PC-9 (cell line): ENCODE results near the gene NUDT16L1. TPM values are rescaled to one million over a fixed set of nuclear protein-coding genes. Genes with fewer than 3 reads are reported as not detected.

Experiments used
- BruUV-seq: library from RNA; stranded (reverse); fragments of 400-500 nt; replicated peaks from 2 replicates; lab custom pipeline; 2021; lab: Mats Ljungman, UMichigan
- CTCF ChIA-PET: fragments of 300-600 bp; sonication (Branson Sonifier 250); formaldehyde crosslinking; loops from one replicate; lab custom pipeline; 2022; ENCODE audit warnings: antibody characterized with exemption; lab: Charles Lee
- POLR2A ChIA-PET: fragments of 300-600 bp; sonication (Branson Sonifier 250); formaldehyde crosslinking; loops from one replicate; lab custom pipeline; 2022; ENCODE audit warnings: antibody characterized with exemption; ENCODE audit not compliant: unreplicated experiment; lab: Charles Lee
- DNase-seq, 2 experiments: peaks; one replicate each; pipeline versions ENCODE4 v3.0.0 to v3.0.0-alpha.2; 2015 to 2022; ENCODE audit warnings: mixed read lengths in 1 of 2
- H2AFZ ChIP-seq: fragments of 200-600 bp; sonication (generic); 2 replicates; pipeline ENCODE4 v1.8.1; 2017; ENCODE audit warnings: antibody characterized with exemption
- H3F3A ChIP-seq: fragments of 200-600 bp; sonication (generic); 2 replicates; pipeline ENCODE4 v1.8.1; 2017; ENCODE audit warnings: antibody characterized with exemption, mild to moderate bottlenecking, low read depth; ENCODE audit not compliant: insufficient read depth
- H3K27ac ChIP-seq: fragments of 200-600 bp; sonication (generic); 2 replicates; pipeline ENCODE4 v1.6.1; 2016; ENCODE audit warnings: mixed run types
- H3K27me3 ChIP-seq: fragments of 200-600 bp; sonication (generic); 2 replicates; pipeline ENCODE4 v1.6.1; 2016; ENCODE audit warnings: low read depth, mixed run types; ENCODE audit not compliant: insufficient read depth
- H3K36me3 ChIP-seq: fragments of 200-600 bp; sonication (generic); 2 replicates; pipeline ENCODE4 v1.6.1; 2016; ENCODE audit warnings: low read depth, mixed run types
- H3K4me1 ChIP-seq: fragments of 200-600 bp; sonication (generic); replicated peaks from 2 replicates; pipeline ENCODE4 v1.6.1; 2016; ENCODE audit warnings: mixed run types; ENCODE audit not compliant: insufficient read depth
- H3K4me2 ChIP-seq: fragments of 200-600 bp; sonication (generic); 2 replicates; pipeline ENCODE4 v1.6.1; 2017; ENCODE audit warnings: mixed run types
- H3K4me3 ChIP-seq: fragments of 200-600 bp; sonication (generic); 2 replicates; pipeline ENCODE4 v1.6.1; 2016; ENCODE audit warnings: mixed run types
- H3K79me2 ChIP-seq: fragments of 200-600 bp; sonication (generic); 2 replicates; pipeline ENCODE4 v1.6.1; 2017; ENCODE audit warnings: low read depth, mixed run types
- H3K9me2 ChIP-seq: fragments of 200-600 bp; sonication (generic); 2 replicates; pipeline ENCODE4 v1.8.1; 2017; ENCODE audit warnings: mild to moderate bottlenecking; ENCODE audit not compliant: insufficient read depth
- H3K9me3 ChIP-seq: fragments of 200-600 bp; sonication (generic); 2 replicates; pipeline ENCODE4 v1.8.1; 2016; ENCODE audit warnings: low read depth; ENCODE audit not compliant: insufficient read depth
- H4K20me1 ChIP-seq: fragments of 200-600 bp; sonication (generic); 2 replicates; pipeline ENCODE4 v1.8.1; 2017; ENCODE audit not compliant: insufficient read depth
- EZH2 ChIP-seq: fragments of 200-600 bp; sonication (generic); IDR thresholded peaks from 2 replicates; pipeline ENCODE4 v1.8.0; 2017; ENCODE audit warnings: antibody characterized with exemption, low read depth
- intact Hi-C: fragments of 100-400 bp; cut with micrococcal nuclease; formaldehyde crosslinking; loops from one replicate; pipeline ENCODE4 v1.10.0; 2022; ENCODE audit not compliant: unreplicated experiment
- total RNA-seq: library from RNA; stranded (reverse); gene quantifications from 2 replicates; pipeline ENCODE4 v1.2.3, GENCODE V29; 2021
- TF ChIP-seq, protein P1 (sequence below): fragments of 200-600 bp; sonication (generic); conservative IDR thresholded peaks from 2 replicates; pipeline ENCODE4 v1.6.1; 2017; ENCODE audit warnings: mixed run types, antibody characterized with exemption, mild to moderate bottlenecking, moderate library complexity

Gene NUDT16L1
- total RNA-seq, 1 experiment from 2014 or later, result 25.7 TPM

DNA sequence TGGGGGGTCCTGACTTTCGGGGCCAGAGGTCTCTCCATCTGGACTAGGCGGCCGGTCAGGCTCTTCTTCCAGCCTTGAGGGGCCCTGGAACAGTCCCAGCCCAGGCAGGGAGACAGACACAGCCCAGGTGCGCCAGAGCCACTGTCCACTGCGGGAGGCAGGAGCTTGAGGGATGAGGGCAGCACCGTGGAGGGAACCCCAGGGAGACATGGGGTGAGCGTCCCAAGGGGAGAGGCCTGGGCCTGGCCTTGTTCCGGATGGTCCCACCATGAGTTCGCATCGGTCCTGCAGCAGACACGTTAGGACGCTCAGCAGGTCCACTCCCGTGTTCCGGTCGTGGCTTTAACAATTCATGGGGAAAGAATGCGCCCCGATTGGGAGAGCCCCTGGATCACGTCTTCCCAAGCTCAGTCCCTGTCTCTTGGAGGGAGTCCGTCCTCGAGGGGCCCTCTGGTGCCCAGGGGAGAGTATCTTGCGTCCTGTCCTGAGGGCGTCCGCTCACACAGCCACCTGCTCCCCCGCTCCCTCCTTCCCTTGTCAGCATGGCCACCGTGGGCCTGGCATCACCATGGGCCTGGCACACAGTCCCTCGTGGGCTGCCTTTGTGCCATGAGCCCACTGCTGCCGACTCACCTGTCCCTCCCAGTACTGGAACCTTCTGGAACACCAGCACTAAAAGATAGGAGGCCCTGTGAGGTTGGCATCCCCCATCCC lies 6.7 kb upstream of the NUDT16L1 start:
- Histone ChIP-seq H3K4me2 (no peak overlapping the region), H3K79me2 (no peaks in the 10 kb centered on the region), H3K9me3 (no peaks in the 10 kb centered on the region), H3K9me2 (no peaks in the 10 kb centered on the region), H3K27me3 (no peaks in the 10 kb centered on the region), H3K4me1 (peaks cover 35% of the 10 kb centered on the region), H2AFZ (no peak overlapping the region), H3K27ac (no peak overlapping the region), H3K36me3 (no peaks in the 10 kb centered on the region; the same call in 1 of the 2 replicates), H4K20me1 (no peaks in the 10 kb centered on the region), H3F3A (peaks cover 20% of the 10 kb centered on the region), H3K4me3 (no peak overlapping the region)
- intact Hi-C loops, result loop anchor here (10.0 kb wide), 1 partner anchor 408 kb away; the partner anchor contains the start of gene EEF2KMT
- DNase-seq, result no peak
- BruUV-seq, result no TSS peak
- ChIA-PET CTCF (no interaction called here), POLR2A (interaction anchor here (0.6 kb wide), 1 partner anchor 23 kb away, joined by 5 read pairs; no protein-coding TSS in a partner anchor)
- TF ChIP-seq, protein P1, sequence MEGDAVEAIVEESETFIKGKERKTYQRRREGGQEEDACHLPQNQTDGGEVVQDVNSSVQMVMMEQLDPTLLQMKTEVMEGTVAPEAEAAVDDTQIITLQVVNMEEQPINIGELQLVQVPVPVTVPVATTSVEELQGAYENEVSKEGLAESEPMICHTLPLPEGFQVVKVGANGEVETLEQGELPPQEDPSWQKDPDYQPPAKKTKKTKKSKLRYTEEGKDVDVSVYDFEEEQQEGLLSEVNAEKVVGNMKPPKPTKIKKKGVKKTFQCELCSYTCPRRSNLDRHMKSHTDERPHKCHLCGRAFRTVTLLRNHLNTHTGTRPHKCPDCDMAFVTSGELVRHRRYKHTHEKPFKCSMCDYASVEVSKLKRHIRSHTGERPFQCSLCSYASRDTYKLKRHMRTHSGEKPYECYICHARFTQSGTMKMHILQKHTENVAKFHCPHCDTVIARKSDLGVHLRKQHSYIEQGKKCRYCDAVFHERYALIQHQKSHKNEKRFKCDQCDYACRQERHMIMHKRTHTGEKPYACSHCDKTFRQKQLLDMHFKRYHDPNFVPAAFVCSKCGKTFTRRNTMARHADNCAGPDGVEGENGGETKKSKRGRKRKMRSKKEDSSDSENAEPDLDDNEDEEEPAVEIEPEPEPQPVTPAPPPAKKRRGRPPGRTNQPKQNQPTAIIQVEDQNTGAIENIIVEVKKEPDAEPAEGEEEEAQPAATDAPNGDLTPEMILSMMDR, result no peak
- TF ChIP-seq EZH2, result no peak

DNA sequence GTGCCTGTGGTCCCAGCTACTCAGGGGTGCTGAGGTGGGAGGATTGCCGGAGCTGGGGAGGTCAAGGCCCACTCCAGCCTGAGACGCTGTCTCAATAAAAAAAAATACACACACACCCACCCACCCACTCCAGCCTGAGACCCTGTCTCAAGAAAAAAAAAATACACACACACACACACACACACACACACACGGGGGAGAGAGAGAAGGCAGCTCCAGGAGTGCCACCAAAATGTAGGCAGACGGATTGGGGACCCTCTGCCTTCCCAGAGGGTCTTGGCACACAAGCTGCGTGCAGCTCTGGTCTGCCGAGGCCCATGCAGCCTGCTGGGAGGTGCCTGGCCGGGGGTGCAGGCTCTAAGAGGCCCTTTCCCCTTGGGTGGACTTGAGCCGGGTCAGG lies 5.9 kb upstream of the NUDT16L1 start:
- no peaks in the 10 kb centered on the region; the same call in 1 of the 2 replicates for H4K20me1 ChIP-seq
- no peak overlapping the region for H3K4me3 ChIP-seq
- H3K79me2 ChIP-seq, result no peaks in the 10 kb centered on the region
- no peaks in the 10 kb centered on the region for H3K27me3 ChIP-seq
- H3K9me2 ChIP-seq, result no peaks in the 10 kb centered on the region
- ChIA-PET CTCF (interaction anchor here (0.5 kb wide), 1 partner anchor 98 kb away, joined by 4 read pairs; no protein-coding TSS in a partner anchor), POLR2A (no interaction called here)
- H3K27ac ChIP-seq, result no peak overlapping the region
- no peaks in the 10 kb centered on the region for H3K9me3 ChIP-seq
- no peak for TF ChIP-seq EZH2
- TF ChIP-seq, protein P1, result no peak
- no peak for DNase-seq
- no peak overlapping the region for H2AFZ ChIP-seq
- intact Hi-C loops, result loop anchor here (10.0 kb wide), 1 partner anchor 407 kb away; the partner anchor contains the start of gene EEF2KMT
- BruUV-seq, result no TSS peak
- peaks cover 34% of the 10 kb centered on the region for H3K4me1 ChIP-seq
- no peak overlapping the region for H3K4me2 ChIP-seq
- H3F3A ChIP-seq, result peaks cover 19% of the 10 kb centered on the region
- no peaks in the 10 kb centered on the region for H3K36me3 ChIP-seq

DNA sequence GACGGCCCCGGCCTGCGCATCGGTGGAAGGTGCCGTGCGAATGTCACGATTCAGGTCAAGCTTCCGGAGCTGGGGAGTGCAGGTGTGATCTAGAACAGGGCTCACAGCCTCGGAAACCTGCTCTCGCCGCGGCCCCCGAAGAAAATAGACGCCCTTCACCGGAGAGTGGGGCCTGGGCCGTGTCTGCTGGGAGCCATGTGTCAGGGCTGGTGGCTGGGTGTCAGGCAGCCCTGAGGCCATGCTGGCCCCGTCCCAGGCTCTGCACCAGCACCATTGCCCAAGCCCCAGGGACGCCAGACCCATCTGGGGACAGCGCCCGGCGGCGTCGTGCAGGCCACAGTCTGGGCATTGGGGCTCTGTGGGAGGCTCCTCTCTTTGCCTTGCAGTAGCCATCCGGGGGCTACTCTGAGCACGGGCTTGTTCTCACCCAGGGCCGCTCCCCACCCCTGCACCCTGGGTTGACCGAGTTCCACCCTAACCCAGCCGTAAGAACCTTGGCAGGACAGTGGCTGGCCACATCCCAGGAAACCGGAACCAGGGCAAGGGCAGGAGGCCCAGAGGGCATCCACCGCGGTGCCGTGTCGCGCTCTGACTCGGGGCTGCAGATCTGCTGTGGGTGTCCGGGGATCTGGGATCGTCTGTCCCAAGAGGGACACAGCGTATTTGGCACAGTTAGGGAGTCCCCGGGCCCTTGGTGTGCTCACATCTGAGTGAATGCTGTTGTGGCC lies 5.3 kb upstream of the NUDT16L1 start:
- intact Hi-C loops, result loop anchor here (10.0 kb wide), 1 partner anchor 407 kb away; the partner anchor contains the start of gene EEF2KMT
- Histone ChIP-seq H3K9me3 (no peaks in the 10 kb centered on the region), H3K36me3 (no peaks in the 10 kb centered on the region), H4K20me1 (no peaks in the 10 kb centered on the region; the same call in 1 of the 2 replicates), H3F3A (peaks cover 12% of the 10 kb centered on the region), H3K4me1 (peaks cover 31% of the 10 kb centered on the region), H3K79me2 (no peaks in the 10 kb centered on the region), H3K4me3 (no peak overlapping the region), H3K4me2 (no peak overlapping the region), H2AFZ (no peak overlapping the region), H3K27ac (no peak overlapping the region), H3K9me2 (no peaks in the 10 kb centered on the region), H3K27me3 (no peaks in the 10 kb centered on the region)
- BruUV-seq, result no TSS peak
- TF ChIP-seq, protein P1, result no peak
- no peak for TF ChIP-seq EZH2
- no peak for DNase-seq
- POLR2A ChIA-PET, result no interaction called here
- CTCF ChIA-PET, result interaction anchor here (0.5 kb wide), 1 partner anchor 98 kb away, joined by 4 read pairs; no protein-coding TSS in a partner anchor
